HT-29 (cell line): ENCODE data around the gene WNK2. TPM values are rescaled to one million over a fixed set of nuclear protein-coding genes. Genes with fewer than 3 reads are reported as not detected.
"Not testable (repeated sequence)": the region's sequence is repeated elsewhere in the genome, so short reads cannot be mapped to it uniquely, and the experiment has no call there.

ENCODE experiments used
- DNase-seq: peaks from one replicate; pipeline ENCODE4 v3.0.0-alpha.2; 2015; ENCODE audit warnings: low spot score
- total RNA-seq: library from RNA; depleted of rRNA; stranded (reverse); fragments of >200 nt; shearing (Covaris generic); gene quantifications from 2 replicates; pipeline ENCODE4 v1.2.3, GENCODE V29; 2014; rRNA removed

The WNK2 gene
- total RNA-seq, 1 experiment from 2014 or later, result 28.6 TPM

DNA sequence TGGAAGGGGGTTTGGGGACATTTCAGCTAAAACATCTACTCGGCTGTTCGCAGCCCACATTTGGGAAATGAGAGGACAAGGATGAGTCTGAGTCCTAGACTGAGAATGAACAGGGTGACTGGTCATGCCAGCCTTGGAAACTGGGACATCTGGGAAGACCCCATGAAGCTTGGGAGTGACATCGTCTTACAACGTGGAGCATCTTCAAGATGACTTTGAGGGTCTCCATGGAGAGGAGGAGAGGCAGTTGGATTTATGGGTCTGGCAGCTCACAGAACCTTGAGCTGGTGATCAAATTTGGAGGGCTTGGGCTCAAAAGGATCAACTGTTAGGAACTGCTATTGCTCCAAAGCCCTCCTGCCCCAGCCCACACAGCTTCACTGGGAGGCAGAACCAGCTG, 182.5 kb downstream of the WNK2 start:
- DNase-seq, result not testable (repeated sequence)

- DNase-seq, result no peak
Observed at GRCh38 chr9:93368437-93368836, 184.5 kb downstream of the WNK2 start.

GRCh38 chr9:93369686-93370085, 185.7 kb downstream of the WNK2 start:
- no peak for DNase-seq

Other genes with a start within 250 kb of the WNK2 start
- 12.8 and 14.7 TPM in 2 replicates for gene FGD3, start 236.6 kb upstream of the WNK2 start, total RNA-seq
- gene SUSD3, start 125.4 kb upstream of the WNK2 start, total RNA-seq, result 1.6 and 4.5 TPM in 2 replicates
- gene CARD19, start 87.9 kb upstream of the WNK2 start, total RNA-seq, result 142 and 170 TPM in 2 replicates
- 45.0 and 49.7 TPM in 2 replicates for gene NINJ1, start 49.9 kb upstream of the WNK2 start, total RNA-seq